Duodenal mucosa (tissue), 2 donors: ENCODE measurements around the gene OR5K1.

Experiments
- H3K27ac ChIP-seq: one replicate; pipeline ENCODE4 v1.7.0; 2013; ENCODE audit warnings: low read depth, low read length
- H3K27me3 ChIP-seq, 2 donors: one replicate each; pipeline ENCODE4 v1.7.0; 2013; ENCODE audit warnings: low read length in 2 of 2, control low read depth in 1 of 2; ENCODE audit not compliant: insufficient read depth in 2 of 2, control insufficient read depth in 1 of 2
- H3K36me3 ChIP-seq, 2 donors: one replicate each; pipeline ENCODE4 v1.7.0; 2013; ENCODE audit warnings: low read length in 2 of 2, control low read depth in 1 of 2; ENCODE audit not compliant: insufficient read depth in 2 of 2, control insufficient read depth in 1 of 2
- H3K4me1 ChIP-seq, 2 donors: one replicate each; pipeline ENCODE4 v1.7.0; 2013; ENCODE audit warnings: low read length in 2 of 2, control low read depth in 1 of 2; ENCODE audit not compliant: insufficient read depth in 2 of 2, control insufficient read depth in 1 of 2
- H3K4me3 ChIP-seq, 2 donors: one replicate each; pipeline ENCODE4 v1.7.0; 2013; ENCODE audit warnings: low read length in 2 of 2, low read depth in 1 of 2
- H3K9ac ChIP-seq, 2 donors: one replicate each; pipeline ENCODE4 v1.7.0; 2013; ENCODE audit warnings: low read length in 2 of 2, low read depth in 1 of 2
- H3K9me3 ChIP-seq, 2 donors: one replicate each; pipeline ENCODE4 v1.7.0; 2013; ENCODE audit warnings: low read length in 2 of 2, control low read depth in 1 of 2; ENCODE audit not compliant: control insufficient read depth in 1 of 2

Gene OR5K1

DNA sequence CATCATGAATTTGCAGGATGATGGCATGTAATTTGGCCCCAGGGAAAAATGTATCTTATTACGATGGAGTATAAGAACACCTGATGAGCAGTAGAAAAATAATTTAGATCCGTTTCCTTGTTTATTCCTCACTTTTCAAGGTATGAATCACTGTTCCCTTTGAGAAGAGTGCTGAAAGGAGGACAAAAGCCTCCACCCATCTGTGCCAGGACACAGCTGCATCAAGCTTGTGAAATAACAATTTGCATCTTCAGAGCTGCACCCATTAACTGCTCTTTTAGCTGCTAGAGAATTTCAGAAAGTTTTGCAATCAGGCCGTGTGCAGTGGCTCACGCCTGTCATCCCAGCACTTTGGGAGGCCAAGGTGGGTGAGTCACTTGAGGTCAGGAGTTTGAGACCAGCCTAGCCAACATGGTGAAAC, 50.1 kb downstream of the OR5K1 start:
- H3K4me1 ChIP-seq, result no peaks in the 10 kb centered on the region
- H3K9me3 ChIP-seq, result no peaks in the 10 kb centered on the region
- H3K27ac ChIP-seq, result no peak overlapping the region
- no peaks in the 10 kb centered on the region for H3K27me3 ChIP-seq
- H3K4me3 ChIP-seq, result no peak overlapping the region
- H3K36me3 ChIP-seq, result peaks cover 18% of the 10 kb centered on the region in 2 donors
- no peak overlapping the region for H3K9ac ChIP-seq

DNA sequence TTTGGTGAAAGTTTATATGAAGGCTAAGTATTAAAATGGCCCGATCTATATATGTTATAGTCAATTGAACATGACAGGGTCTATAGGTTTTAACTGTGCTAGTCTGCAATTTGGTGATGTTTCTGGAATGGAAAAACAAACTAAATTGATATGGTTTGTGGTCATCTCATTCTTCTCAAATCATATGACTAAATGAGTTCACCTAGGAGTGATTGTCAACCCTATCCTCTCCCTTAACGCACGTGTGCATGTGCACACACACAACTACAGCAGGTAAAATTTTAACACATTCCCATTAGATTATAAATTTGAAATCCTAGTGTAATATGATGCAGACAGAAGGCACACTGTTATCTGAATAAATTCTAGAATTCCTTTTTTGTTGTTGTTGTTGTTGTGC, 50.7 kb downstream of the OR5K1 start:
- no peak overlapping the region for H3K9ac ChIP-seq
- peaks cover 18 to 24% of the 10 kb centered on the region in 2 donors for H3K36me3 ChIP-seq
- H3K4me1 ChIP-seq, result no peaks in the 10 kb centered on the region
- H3K27ac ChIP-seq, result no peak overlapping the region
- H3K9me3 ChIP-seq, result no peaks in the 10 kb centered on the region
- no peak overlapping the region for H3K4me3 ChIP-seq
- H3K27me3 ChIP-seq, result no peaks in the 10 kb centered on the region

DNA sequence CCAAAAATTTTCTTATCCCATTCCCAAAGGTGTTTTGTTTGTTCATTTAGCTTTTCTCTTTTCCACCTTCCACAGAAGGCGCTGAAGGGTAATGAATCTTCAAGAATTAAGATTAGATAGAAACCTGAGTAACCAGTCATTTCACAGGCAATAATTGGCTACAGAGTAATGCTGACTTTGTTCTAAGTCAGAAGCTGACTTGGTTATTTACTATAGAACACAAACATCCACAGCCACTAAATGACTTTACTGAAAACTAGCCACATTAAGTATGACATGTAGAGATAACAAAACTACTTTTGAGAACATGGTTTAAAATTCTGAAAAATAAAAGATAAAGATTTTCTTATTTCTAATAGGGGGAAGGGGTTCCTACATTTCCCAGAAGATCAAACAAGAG, 51.9 kb downstream of the OR5K1 start:
- no peak overlapping the region for H3K4me3 ChIP-seq
- H3K27ac ChIP-seq, result no peak overlapping the region
- no peak overlapping the region for H3K9ac ChIP-seq
- H3K27me3 ChIP-seq, result no peaks in the 10 kb centered on the region
- peaks cover 18 to 34% of the 10 kb centered on the region in 2 donors for H3K36me3 ChIP-seq
- peaks cover 4 to 9% of the 10 kb centered on the region in 2 donors for H3K4me1 ChIP-seq
- H3K9me3 ChIP-seq, result no peaks in the 10 kb centered on the region

DNA sequence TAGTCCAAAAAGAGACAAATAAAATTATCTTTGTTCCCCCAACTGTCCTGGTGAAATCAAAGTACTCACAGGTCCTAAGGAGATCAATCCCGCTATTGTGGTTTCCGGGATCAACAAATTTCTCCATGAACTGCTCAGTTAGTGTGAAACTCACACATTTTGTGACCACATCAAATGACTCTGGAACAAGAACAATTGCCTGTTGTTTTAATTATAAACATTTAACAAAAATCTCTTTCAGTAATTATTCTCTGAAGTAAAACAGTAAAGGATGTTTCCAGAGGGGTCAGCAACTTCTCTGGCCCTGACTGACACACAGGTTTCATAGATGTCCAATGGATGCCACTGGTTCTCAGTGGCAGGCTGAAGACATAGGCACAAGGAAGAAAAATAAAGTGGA, 55.8 kb downstream of the OR5K1 start:
- H3K9me3 ChIP-seq, result no peaks in the 10 kb centered on the region
- peaks cover 17 to 27% of the 10 kb centered on the region in 2 donors for H3K4me1 ChIP-seq
- H3K27ac ChIP-seq, result no peak overlapping the region
- no peak overlapping the region for H3K4me3 ChIP-seq
- no peaks in the 10 kb centered on the region for H3K27me3 ChIP-seq
- H3K9ac ChIP-seq, result no peak overlapping the region
- H3K36me3 ChIP-seq, result peaks cover 21 to 40% of the 10 kb centered on the region in 2 donors

DNA sequence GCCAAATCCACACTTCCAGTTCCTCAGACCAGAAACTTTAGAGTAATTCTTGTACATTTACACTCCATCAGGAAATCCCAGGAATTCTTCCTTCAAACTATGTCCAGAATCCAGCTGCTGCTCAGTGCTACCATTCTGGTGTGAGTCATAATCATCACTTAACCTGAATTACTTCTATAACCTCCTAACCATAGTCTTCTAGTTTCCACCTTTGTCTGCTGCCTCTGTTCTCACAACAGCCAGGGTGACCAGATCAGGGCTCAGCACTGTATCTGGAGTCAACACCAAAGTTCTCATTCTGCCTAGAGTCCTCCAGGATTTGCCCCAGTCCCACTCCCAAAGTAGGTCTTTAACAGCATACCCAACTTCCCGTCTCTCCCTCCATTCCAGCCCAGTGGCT, 56.4 kb downstream of the OR5K1 start:
- H3K27me3 ChIP-seq, result no peaks in the 10 kb centered on the region
- peaks cover 17 to 27% of the 10 kb centered on the region in 2 donors for H3K4me1 ChIP-seq
- no peak overlapping the region for H3K4me3 ChIP-seq
- H3K27ac ChIP-seq, result no peak overlapping the region
- no peak overlapping the region for H3K9ac ChIP-seq
- no peaks in the 10 kb centered on the region for H3K9me3 ChIP-seq
- H3K36me3 ChIP-seq, result peaks cover 21 to 40% of the 10 kb centered on the region in 2 donors

DNA sequence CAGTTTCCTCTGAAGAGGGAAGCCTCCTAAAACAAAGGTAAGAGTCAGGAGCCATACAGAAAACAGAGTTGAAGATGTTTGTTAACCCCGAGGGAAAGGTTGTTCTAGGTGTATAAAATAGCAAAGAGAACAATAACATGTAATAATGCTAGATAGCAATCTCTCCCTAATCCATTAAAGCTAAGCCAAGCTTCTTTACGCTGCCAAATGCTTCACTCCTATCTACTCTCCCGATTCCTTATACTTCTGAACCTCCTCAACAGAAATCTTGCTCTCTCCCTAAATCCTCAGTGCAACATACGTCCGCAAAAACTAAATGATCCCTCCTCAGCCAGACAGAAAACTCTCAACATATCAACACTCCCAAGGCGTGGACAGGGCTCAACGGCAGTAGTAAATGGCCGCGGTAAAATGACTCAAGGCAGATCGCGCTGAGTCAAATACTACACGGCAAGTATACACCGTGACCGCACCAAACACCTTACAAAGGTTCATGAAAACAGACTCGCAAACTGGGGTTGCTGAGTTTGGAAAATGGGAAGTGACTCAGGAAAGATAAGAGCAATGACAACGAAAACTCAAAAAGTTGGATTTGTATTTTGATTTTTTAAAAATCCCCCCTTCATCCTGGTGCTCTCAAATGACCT, 59.0 kb downstream of the OR5K1 start:
- H3K27ac ChIP-seq, result peak overlapping the region; percentile 92
- H3K36me3 ChIP-seq, result peaks cover 3 to 28% of the 10 kb centered on the region in 2 donors
- H3K4me1 ChIP-seq, result peaks cover 17 to 27% of the 10 kb centered on the region in 2 donors
- no peaks in the 10 kb centered on the region for H3K27me3 ChIP-seq
- H3K9me3 ChIP-seq, result no peaks in the 10 kb centered on the region
- peak overlapping the region; percentile 76 to 98 for H3K4me3 ChIP-seq
- H3K9ac ChIP-seq, result peak overlapping the region; percentile 67 to 94
